Stomach (tissue), 4 donors: ENCODE data around the gene MTMR3.

Experiments
- CTCF ChIP-seq, 7 experiments: fragments of 450-650 bp in 4 of 7; fragments of 200-600 bp in 3 of 7; sonication (generic) in 3 of 7; IDR thresholded peaks; one replicate each; pipeline ENCODE4 v1.5.1; 2016 to 2019; ENCODE audit warnings: antibody characterized with exemption in 7 of 7, control low read depth in 2 of 7, mild to moderate bottlenecking in 1 of 7
- EP300 ChIP-seq: sonication (generic); formaldehyde crosslinking; IDR thresholded peaks from one replicate; pipeline ENCODE4 v1.6.1; 2017; ENCODE audit warnings: antibody characterized with exemption
- POLR2A ChIP-seq, 4 donors: fragments of 450-650 bp; IDR thresholded peaks; one replicate each; pipeline ENCODE4 v1.6.1; 2016; ENCODE audit warnings: antibody characterized with exemption in 4 of 4, control low read depth in 2 of 4, mild to moderate bottlenecking in 1 of 4, moderate library complexity in 1 of 4

GRCh38 chr22:30008401-30008800 is 125.4 kb downstream of the MTMR3 start:
- TF ChIP-seq CTCF (IDR thresholded peaks at IDR 0.05) (no peak), POLR2A (IDR thresholded peaks at IDR 0.05) (no peak), EP300 (no peak)
